Endothelial cell (in vitro differentiated cells): ENCODE measurements around the gene WDR37. TPM values are rescaled to one million over a fixed set of nuclear protein-coding genes. Genes with fewer than 3 reads are reported as not detected.

Experiments
- DNase-seq: peaks from one replicate; pipeline ENCODE4 v3.0.0; 2021; ENCODE audit warnings: low spot score
- H3K27ac Mint-ChIP-seq: one replicate; pipeline ENCODE4 v1.8.0; 2021; ENCODE audit warnings: mixed read lengths, inconsistent platforms; ENCODE audit not compliant: unreplicated experiment
- H3K27me3 Mint-ChIP-seq: one replicate; pipeline ENCODE4 v1.8.0; 2021; ENCODE audit warnings: mild to moderate bottlenecking, moderate library complexity, mixed read lengths, inconsistent platforms; ENCODE audit not compliant: unreplicated experiment
- H3K36me3 Mint-ChIP-seq: one replicate; pipeline ENCODE4 v1.8.0; 2021; ENCODE audit warnings: mild to moderate bottlenecking, low read depth, mixed read lengths, inconsistent platforms; ENCODE audit not compliant: unreplicated experiment
- H3K4me1 Mint-ChIP-seq: one replicate; pipeline ENCODE4 v1.8.0; 2021; ENCODE audit warnings: mild to moderate bottlenecking, mixed read lengths, inconsistent platforms; ENCODE audit not compliant: unreplicated experiment
- H3K4me3 Mint-ChIP-seq: one replicate; pipeline ENCODE4 v1.8.0; 2021; ENCODE audit warnings: mild to moderate bottlenecking, mixed read lengths, inconsistent platforms; ENCODE audit not compliant: unreplicated experiment
- H3K9me3 Mint-ChIP-seq: one replicate; pipeline ENCODE4 v1.8.0; 2021; ENCODE audit warnings: mixed read lengths, inconsistent platforms; ENCODE audit not compliant: unreplicated experiment
- total RNA-seq: library from RNA; stranded (reverse); fragmentation: NEBNext Ultra II Directional; extraction: Animal tissue kit (Norgen Biotek cat#: 25700); gene quantifications from one replicate; pipeline ENCODE4 v1.2.1, GENCODE V29; 2021; ENCODE audit not compliant: unreplicated experiment
- TF ChIP-seq, protein P1 (sequence below): fragments of 200-600 bp; sonication (generic); IDR thresholded peaks from one replicate; pipeline ENCODE4 v1.5.0; 2021; ENCODE audit warnings: antibody characterized with exemption; ENCODE audit not compliant: unreplicated experiment

The WDR37 gene
- total RNA-seq, 1 donor from 2014 or later = 32.6 TPM

DNA sequence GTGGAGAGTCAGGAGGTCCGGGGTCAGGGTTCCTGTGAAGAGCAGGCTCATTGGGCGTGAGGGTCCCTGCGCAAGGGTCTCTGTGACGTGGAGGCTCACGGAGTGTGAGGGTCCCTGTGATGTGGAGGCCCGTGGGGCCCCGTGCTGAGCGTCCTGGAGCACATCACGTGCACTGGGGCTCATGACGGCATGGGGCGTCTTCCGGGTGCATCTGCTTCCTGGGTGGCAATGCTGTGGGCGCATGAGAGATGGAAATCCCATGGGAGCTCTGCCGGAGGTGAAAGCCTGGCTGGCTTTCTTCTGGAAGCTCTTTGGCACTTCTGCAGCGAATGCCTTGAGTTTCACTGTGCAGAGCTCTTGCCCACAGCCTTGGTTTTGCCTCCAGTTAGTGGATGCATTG, 71.4 kb downstream of the WDR37 start:
- TF ChIP-seq, protein P1, sequence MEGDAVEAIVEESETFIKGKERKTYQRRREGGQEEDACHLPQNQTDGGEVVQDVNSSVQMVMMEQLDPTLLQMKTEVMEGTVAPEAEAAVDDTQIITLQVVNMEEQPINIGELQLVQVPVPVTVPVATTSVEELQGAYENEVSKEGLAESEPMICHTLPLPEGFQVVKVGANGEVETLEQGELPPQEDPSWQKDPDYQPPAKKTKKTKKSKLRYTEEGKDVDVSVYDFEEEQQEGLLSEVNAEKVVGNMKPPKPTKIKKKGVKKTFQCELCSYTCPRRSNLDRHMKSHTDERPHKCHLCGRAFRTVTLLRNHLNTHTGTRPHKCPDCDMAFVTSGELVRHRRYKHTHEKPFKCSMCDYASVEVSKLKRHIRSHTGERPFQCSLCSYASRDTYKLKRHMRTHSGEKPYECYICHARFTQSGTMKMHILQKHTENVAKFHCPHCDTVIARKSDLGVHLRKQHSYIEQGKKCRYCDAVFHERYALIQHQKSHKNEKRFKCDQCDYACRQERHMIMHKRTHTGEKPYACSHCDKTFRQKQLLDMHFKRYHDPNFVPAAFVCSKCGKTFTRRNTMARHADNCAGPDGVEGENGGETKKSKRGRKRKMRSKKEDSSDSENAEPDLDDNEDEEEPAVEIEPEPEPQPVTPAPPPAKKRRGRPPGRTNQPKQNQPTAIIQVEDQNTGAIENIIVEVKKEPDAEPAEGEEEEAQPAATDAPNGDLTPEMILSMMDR = no peak
- no peaks in the 10 kb centered on the region for H3K9me3 Mint-ChIP-seq
- no peak overlapping the region for H3K27ac Mint-ChIP-seq
- DNase-seq = no peak
- peaks cover 61% of the 10 kb centered on the region for H3K36me3 Mint-ChIP-seq
- H3K4me3 Mint-ChIP-seq = no peak overlapping the region
- H3K4me1 Mint-ChIP-seq = peaks cover 11% of the 10 kb centered on the region
- H3K27me3 Mint-ChIP-seq = no peaks in the 10 kb centered on the region

DNA sequence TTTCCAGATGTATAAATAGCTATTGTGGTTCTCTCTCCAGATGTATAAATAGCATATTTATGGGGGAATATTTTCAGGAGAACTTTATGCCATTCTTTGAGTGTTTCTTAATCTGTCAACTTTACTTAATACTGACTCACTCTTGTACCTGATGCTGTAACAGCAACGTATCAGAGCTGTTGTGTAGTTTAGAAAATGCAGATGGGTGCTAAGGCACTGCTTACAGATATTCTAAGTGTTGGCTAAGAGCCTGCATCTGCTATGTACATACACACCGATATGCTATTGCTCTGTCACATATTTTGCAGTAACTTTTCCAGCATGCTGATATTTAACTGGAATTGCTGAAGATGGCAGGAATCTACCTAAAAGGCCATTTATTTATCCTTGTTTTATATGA, 71.9 kb downstream of the WDR37 start:
- no peaks in the 10 kb centered on the region for H3K27me3 Mint-ChIP-seq
- DNase-seq = no peak
- peaks cover 61% of the 10 kb centered on the region for H3K36me3 Mint-ChIP-seq
- peaks cover 8% of the 10 kb centered on the region for H3K4me1 Mint-ChIP-seq
- no peak overlapping the region for H3K27ac Mint-ChIP-seq
- TF ChIP-seq, protein P1 = no peak
- no peaks in the 10 kb centered on the region for H3K9me3 Mint-ChIP-seq
- no peak overlapping the region for H3K4me3 Mint-ChIP-seq

DNA sequence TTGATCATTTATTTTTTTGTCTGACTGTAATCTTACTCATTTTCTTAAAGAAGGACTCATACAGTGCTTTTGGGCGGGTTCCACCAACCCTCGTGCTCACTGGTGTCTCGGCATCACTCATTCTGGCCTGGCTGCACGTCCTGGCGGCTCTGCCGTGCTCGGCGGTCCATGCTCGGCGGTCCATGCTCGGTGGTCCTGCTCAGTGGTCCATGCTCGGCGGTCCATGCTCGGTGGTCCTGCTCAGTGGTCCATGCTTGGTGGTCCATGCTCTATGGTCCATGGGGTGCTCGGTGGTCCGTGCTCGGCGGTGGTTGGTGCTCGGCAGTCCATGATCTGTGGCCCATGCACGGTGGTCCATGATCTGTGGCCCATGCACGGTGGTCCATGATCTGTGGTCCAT, 72.5 kb downstream of the WDR37 start:
- H3K36me3 Mint-ChIP-seq = peaks cover 58% of the 10 kb centered on the region
- no peaks in the 10 kb centered on the region for H3K27me3 Mint-ChIP-seq
- DNase-seq = no peak
- TF ChIP-seq, protein P1 = no peak
- no peak overlapping the region for H3K27ac Mint-ChIP-seq
- no peak overlapping the region for H3K4me3 Mint-ChIP-seq
- peaks cover 4% of the 10 kb centered on the region for H3K4me1 Mint-ChIP-seq
- H3K9me3 Mint-ChIP-seq = no peaks in the 10 kb centered on the region

DNA sequence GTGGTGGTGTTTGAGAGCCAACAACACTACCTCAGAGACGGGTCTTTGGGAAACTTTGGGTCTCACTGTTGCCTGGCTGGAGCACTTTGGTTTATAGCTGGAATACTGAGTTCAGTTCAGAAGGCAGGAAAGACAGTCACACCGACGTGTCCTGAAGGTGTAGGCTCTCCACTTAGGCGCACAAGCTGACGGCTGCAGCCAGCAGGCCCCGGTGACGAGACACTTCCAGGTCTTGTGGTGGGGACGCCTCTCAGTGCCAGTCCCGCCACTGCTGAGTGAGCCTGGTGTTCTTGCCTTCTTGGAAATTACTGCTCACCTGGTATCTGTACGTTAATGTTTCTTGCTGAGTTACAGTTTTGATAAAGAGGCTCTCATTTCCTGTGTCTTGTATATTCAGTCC, 74.0 kb downstream of the WDR37 start:
- Mint-ChIP-seq H3K4me1 (no peaks in the 10 kb centered on the region), H3K27ac (no peak overlapping the region), H3K36me3 (peaks cover 44% of the 10 kb centered on the region), H3K9me3 (no peaks in the 10 kb centered on the region), H3K27me3 (no peaks in the 10 kb centered on the region), H3K4me3 (no peak overlapping the region)
- DNase-seq = no peak
- TF ChIP-seq, protein P1 = no peak

DNA sequence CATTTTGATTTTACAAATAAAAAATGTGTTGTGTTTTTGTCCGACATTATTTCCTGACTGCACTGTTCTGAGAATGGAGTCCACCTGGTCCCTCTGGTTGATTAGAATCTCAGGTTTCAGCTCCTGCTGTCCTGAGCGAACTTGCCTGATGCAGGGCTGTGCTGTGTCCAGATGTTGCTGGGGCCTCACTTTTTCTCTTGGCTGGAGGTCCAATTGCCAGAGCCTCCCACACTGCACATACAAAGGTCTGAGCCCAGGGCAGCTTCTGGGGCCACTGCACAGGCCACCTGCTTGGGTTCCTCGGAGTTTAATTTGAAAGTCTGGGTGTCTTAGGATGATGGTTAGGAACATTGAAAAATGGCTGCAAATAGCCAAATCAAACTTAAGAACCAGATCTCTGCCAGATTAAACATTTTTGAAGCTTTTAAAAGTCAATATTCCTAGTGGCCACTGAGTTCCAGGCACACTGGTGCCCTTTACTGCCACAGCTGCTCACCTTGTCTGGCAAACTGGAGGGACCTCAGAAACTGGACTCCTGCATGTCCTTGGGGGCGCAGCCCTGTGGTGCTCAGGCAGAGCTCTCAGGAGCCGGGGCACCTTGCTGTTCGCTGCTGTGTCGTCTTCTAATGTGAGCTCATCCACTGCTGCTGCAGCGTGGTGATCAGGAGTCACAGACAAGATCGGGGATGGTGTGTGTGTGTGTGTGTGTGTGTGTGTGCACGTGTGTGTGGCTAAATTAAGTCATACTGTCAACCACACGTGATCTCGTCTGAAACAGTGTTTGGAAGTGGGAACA, 75.0 kb downstream of the WDR37 start:
- Mint-ChIP-seq H3K4me3 (peak overlapping the region; percentile 42), H3K27ac (no peak overlapping the region), H3K36me3 (peaks cover 39% of the 10 kb centered on the region), H3K4me1 (no peaks in the 10 kb centered on the region), H3K9me3 (no peaks in the 10 kb centered on the region), H3K27me3 (no peaks in the 10 kb centered on the region)
- DNase-seq = no peak
- TF ChIP-seq, protein P1 = no peak
